Loucy (cell line): ENCODE data around the gene CENPP.

Source experiments
- H2AFZ ChIP-seq: fragments of 200-600 bp; sonication (generic); 2 replicates; pipeline ENCODE4 v1.6.0; 2016; ENCODE audit warnings: antibody characterized with exemption, mild to moderate bottlenecking, low read length, moderate library complexity
- H3F3A ChIP-seq: fragments of 200-600 bp; 2 replicates; pipeline ENCODE4 v1.6.0; 2016; ENCODE audit warnings: antibody characterized with exemption, low read depth, mild to moderate bottlenecking
- H3K27me3 ChIP-seq: fragments of 200-600 bp; sonication (generic); 2 replicates; pipeline ENCODE4 v1.6.1; 2014; ENCODE audit warnings: low read length, mild to moderate bottlenecking; ENCODE audit not compliant: insufficient read depth, poor library complexity, severe bottlenecking
- H3K36me3 ChIP-seq: fragments of 200-600 bp; sonication (generic); 2 replicates; pipeline ENCODE4 v1.6.1; 2016; ENCODE audit warnings: low read length; ENCODE audit not compliant: insufficient read depth
- H3K4me1 ChIP-seq: fragments of 200-600 bp; sonication (generic); 2 replicates; pipeline ENCODE4 v1.5.1; 2014; ENCODE audit warnings: low read length, mild to moderate bottlenecking; ENCODE audit not compliant: insufficient read depth, poor library complexity, severe bottlenecking
- H3K4me2 ChIP-seq: fragments of 200-600 bp; sonication (generic); 2 replicates; pipeline ENCODE4 v1.6.0; 2014; ENCODE audit warnings: antibody characterized with exemption, low read length, low read depth, mild to moderate bottlenecking; ENCODE audit not compliant: poor library complexity, severe bottlenecking
- H3K4me3 ChIP-seq: fragments of 200-600 bp; sonication (generic); 2 replicates; pipeline ENCODE4 v1.5.1; 2014; ENCODE audit warnings: low read length, mild to moderate bottlenecking, mixed read lengths; ENCODE audit not compliant: poor library complexity, severe bottlenecking
- H3K79me2 ChIP-seq: fragments of 200-600 bp; sonication (generic); 2 replicates; pipeline ENCODE4 v1.6.1; 2014; ENCODE audit warnings: low read length; ENCODE audit not compliant: insufficient read depth
- H3K9ac ChIP-seq: fragments of 200-600 bp; sonication (generic); 2 replicates; pipeline ENCODE4 v1.6.0; 2014; ENCODE audit warnings: mild to moderate bottlenecking, low read depth, low read length, moderate library complexity; ENCODE audit not compliant: poor library complexity, severe bottlenecking
- H3K9me2 ChIP-seq: fragments of 200-600 bp; sonication (generic); replicated peaks from 2 replicates; pipeline ENCODE4 v1.6.1; 2016; ENCODE audit warnings: low read depth, low read length, mixed read lengths
- H3K9me3 ChIP-seq: fragments of 200-600 bp; sonication (generic); 2 replicates; pipeline ENCODE4 v1.6.1; 2014; ENCODE audit warnings: mild to moderate bottlenecking, antibody characterized with exemption, low read length, low read depth; ENCODE audit not compliant: insufficient read depth
- H4K20me1 ChIP-seq: fragments of 200-600 bp; sonication (generic); 2 replicates; pipeline ENCODE4 v1.6.0; 2014; ENCODE audit warnings: antibody characterized with exemption, low read length, mild to moderate bottlenecking; ENCODE audit not compliant: insufficient read depth, poor library complexity, severe bottlenecking
- CTCF ChIP-seq: fragments of 200-600 bp; sonication (generic); conservative IDR thresholded peaks from 2 replicates; pipeline ENCODE4 v1.5.1; 2014; ENCODE audit warnings: mild to moderate bottlenecking, antibody characterized with exemption, low read length
- EZH2phosphoT487 ChIP-seq: fragments of 200-600 bp; IDR thresholded peaks from 2 replicates; pipeline ENCODE4 v1.6.1; 2018; ENCODE audit warnings: antibody characterized with exemption, mild to moderate bottlenecking, moderate library complexity, borderline replicate concordance

Gene CENPP

GRCh38 chr9:92360083-92360482, 34.3 kb downstream of the CENPP start:
- Histone ChIP-seq H3K4me3 (peak overlapping the region; percentile 50), H3K4me1 (peaks cover 11% of the 10 kb centered on the region), H2AFZ (peak overlapping the region; percentile 64; the same call in 1 of the 2 replicates), H3K79me2 (no peaks in the 10 kb centered on the region), H3K36me3 (peaks cover 6% of the 10 kb centered on the region; the same call in 1 of the 2 replicates), H3K27me3 (no peaks in the 10 kb centered on the region), H3K4me2 (peak overlapping the region; percentile 62), H3F3A (no peaks in the 10 kb centered on the region), H4K20me1 (no peaks in the 10 kb centered on the region), H3K9me3 (no peaks in the 10 kb centered on the region; the same call in 1 of the 2 replicates), H3K9me2 (no peaks in the 10 kb centered on the region), H3K9ac (no peak overlapping the region)
- TF ChIP-seq CTCF, result no peak
- TF ChIP-seq EZH2phosphoT487, result peak; percentile 6; the same call in 1 of the 2 replicates

- Histone ChIP-seq H3K79me2 (peaks cover 5% of the 10 kb centered on the region; the same call in 1 of the 2 replicates), H2AFZ (no peak overlapping the region), H3F3A (no peaks in the 10 kb centered on the region), H3K9ac (no peak overlapping the region), H3K9me2 (no peaks in the 10 kb centered on the region), H3K27me3 (no peaks in the 10 kb centered on the region), H3K4me2 (no peak overlapping the region), H3K4me1 (peaks cover 10% of the 10 kb centered on the region), H4K20me1 (no peaks in the 10 kb centered on the region), H3K36me3 (peaks cover 15% of the 10 kb centered on the region), H3K9me3 (peaks cover 8% of the 10 kb centered on the region; the same call in 1 of the 2 replicates), H3K4me3 (no peak overlapping the region)
- TF ChIP-seq EZH2phosphoT487 (no peak), CTCF (no peak)
Observed at GRCh38 chr9:92369075-92369474, 43.3 kb downstream of the CENPP start.

GRCh38 chr9:92373167-92373566, 47.4 kb downstream of the CENPP start:
- H3K4me1 ChIP-seq, result peaks cover 19% of the 10 kb centered on the region
- no peaks in the 10 kb centered on the region for H3K9me2 ChIP-seq
- H4K20me1 ChIP-seq, result no peaks in the 10 kb centered on the region
- no peak overlapping the region for H2AFZ ChIP-seq
- no peak for TF ChIP-seq CTCF
- no peak for TF ChIP-seq EZH2phosphoT487
- peaks cover 13% of the 10 kb centered on the region; the same call in 1 of the 2 replicates for H3K79me2 ChIP-seq
- no peaks in the 10 kb centered on the region for H3F3A ChIP-seq
- H3K9me3 ChIP-seq, result peaks cover 15% of the 10 kb centered on the region
- H3K27me3 ChIP-seq, result no peaks in the 10 kb centered on the region
- H3K9ac ChIP-seq, result no peak overlapping the region
- no peak overlapping the region for H3K4me3 ChIP-seq
- H3K36me3 ChIP-seq, result peaks cover 5% of the 10 kb centered on the region
- no peak overlapping the region for H3K4me2 ChIP-seq
